ENCODE data around the gene PXN. TPM values are rescaled to one million over a fixed set of nuclear protein-coding genes. Genes with fewer than 3 reads are reported as not detected.
"Not testable (repeated sequence)": the region's sequence is repeated elsewhere in the genome, so short reads cannot be mapped to it uniquely, and the experiment has no call there.

Gene PXN
- total and polyA plus RNA-seq, 8 donors = 20.9 to 59.0 (median 29.4) TPM

DNA sequence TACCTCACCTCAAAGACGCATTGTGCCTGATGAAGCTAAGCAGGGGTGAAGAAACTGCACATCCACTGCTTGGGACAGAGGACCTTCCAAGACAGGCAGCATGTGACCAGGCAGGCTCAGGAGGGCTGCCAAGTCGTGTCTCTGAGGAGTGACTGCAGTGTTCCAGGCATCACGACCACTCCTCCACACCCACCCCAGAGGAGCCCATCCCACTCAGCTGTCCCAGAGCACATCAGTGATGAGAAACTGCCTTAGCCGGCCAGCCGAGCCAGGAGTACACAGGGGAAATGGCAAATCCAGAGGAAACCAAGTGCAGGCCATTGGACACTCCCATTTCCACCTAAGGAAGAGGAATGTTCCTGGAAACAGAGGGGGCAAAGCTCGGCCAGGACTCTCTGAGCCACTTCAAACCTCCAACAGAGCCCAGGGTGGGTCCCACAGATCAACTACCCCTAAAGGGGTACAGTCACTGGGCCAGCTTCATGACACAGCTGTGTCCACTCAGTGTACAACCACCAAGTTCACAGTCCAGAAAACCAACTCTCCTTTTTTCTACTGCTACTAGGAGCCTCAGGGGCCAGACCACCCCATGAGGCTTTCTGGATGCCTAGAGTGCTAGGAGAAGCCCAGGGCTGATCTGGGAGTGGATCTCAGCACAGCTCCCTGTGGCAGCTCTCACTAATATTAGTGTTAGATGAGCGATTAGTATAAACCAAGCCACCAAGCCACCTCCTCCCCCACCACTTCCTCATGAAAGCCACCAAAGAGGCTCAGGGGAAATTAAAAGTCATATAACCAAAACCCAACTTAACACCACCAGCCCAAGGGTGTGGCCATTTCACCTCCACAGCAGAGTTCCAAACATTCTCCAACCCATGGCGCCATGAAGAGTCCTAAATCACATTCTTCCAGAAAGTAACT lies 15.4 kb downstream of the PXN start:
- FAIRE-seq (no peak), DNase-seq (no peak), ATAC-seq (peak in 2 of 4 donors; percentile 27 to 30)
- no peaks in the 10 kb centered on the region for H3K9me3 ChIP-seq
- no peak overlapping the region for H3K4me3 ChIP-seq
- TF ChIP-seq, protein P1, sequence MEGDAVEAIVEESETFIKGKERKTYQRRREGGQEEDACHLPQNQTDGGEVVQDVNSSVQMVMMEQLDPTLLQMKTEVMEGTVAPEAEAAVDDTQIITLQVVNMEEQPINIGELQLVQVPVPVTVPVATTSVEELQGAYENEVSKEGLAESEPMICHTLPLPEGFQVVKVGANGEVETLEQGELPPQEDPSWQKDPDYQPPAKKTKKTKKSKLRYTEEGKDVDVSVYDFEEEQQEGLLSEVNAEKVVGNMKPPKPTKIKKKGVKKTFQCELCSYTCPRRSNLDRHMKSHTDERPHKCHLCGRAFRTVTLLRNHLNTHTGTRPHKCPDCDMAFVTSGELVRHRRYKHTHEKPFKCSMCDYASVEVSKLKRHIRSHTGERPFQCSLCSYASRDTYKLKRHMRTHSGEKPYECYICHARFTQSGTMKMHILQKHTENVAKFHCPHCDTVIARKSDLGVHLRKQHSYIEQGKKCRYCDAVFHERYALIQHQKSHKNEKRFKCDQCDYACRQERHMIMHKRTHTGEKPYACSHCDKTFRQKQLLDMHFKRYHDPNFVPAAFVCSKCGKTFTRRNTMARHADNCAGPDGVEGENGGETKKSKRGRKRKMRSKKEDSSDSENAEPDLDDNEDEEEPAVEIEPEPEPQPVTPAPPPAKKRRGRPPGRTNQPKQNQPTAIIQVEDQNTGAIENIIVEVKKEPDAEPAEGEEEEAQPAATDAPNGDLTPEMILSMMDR (IDR thresholded peaks at IDR 0.05) = no peak
- H3K27ac ChIP-seq = peak overlapping the region in 2 of 4 donors; percentile 11 to 56
- 77% methylated on average over 8 of the region's 8 CpGs for WGBS, 2 donors
- no peaks in the 10 kb centered on the region for H3K36me3 ChIP-seq
- intact Hi-C loops (cut with DNase I) = no loop called here
- peaks cover 6 to 25% (median 19%) of the 10 kb centered on the region in 3 donors for H3K4me1 ChIP-seq
- H3K27me3 ChIP-seq = no peaks in the 10 kb centered on the region

DNA sequence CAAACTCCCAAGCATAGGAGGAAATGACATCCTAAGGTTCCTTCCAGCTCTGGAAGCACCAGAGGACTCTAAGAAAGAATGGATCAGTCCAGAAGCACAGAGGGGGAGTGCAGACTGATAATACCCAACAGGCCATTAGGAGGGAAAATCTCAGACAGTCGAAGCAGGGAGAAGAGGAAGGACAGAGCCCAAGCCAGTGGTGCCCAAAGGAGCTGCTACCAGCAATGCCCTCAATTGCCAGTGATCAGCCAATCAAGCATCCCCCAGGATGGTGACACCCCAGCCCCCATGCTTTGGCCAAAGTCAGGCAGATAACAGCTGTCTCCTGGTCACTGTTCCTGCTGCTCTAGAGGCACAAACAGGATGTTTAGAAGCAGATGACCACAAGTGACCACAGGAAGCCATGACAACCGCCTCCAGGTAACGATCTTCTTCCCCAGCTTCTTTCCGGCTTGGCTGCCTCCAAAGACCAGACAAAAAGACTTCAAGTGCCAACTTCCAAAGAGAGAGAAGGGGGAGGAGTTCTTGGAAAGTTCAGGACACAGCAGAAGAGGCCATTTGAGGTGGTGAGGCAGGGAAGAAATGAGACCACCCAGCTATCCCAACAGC lies 16.2 kb downstream of the PXN start:
- 86 to 88% methylated on average over 4 of the region's 4 CpGs for WGBS, 2 donors
- DNase-seq (no peak), FAIRE-seq (no peak), ATAC-seq (no peak)
- no peak overlapping the region for H3K4me3 ChIP-seq
- no peaks in the 10 kb centered on the region for H3K9me3 ChIP-seq
- intact Hi-C loops (cut with DNase I) = no loop called here
- H3K27me3 ChIP-seq = no peaks in the 10 kb centered on the region
- peak overlapping the region in 2 of 4 donors; percentile 11 to 56 for H3K27ac ChIP-seq
- no peaks in the 10 kb centered on the region for H3K36me3 ChIP-seq
- peaks cover 6 to 17% (median 14%) of the 10 kb centered on the region in 3 donors for H3K4me1 ChIP-seq
- TF ChIP-seq, protein P1 (IDR thresholded peaks at IDR 0.05) = no peak

DNA sequence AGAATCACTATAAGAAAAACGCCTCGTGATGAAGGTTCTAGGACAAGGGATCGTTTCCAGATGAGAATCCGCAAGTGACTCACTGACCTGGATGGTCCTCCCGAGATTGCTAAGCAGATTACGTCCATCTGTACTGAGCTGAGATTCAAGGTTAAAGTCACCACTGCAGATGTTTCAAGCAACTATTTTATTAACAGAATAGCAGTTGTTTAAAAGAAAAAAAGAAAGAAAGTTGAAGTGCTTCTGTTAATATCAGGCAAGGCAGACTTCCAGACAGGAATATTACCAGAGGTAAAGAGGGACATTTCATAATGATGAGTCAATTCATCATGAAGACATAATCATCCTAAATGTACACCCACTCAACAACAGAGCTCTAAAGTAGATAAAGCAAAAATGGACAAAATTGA lies 17.9 kb downstream of the PXN start:
- WGBS, 2 donors = 31 to 47% methylated on average over 6 of the region's 6 CpGs
- H3K9me3 ChIP-seq = no peaks in the 10 kb centered on the region
- no peaks in the 10 kb centered on the region for H3K27me3 ChIP-seq
- TF ChIP-seq, protein P1 (IDR thresholded peaks at IDR 0.05) = no peak
- intact Hi-C loops (cut with DNase I) = no loop called here
- DNase-seq (no peak), FAIRE-seq (no peak), ATAC-seq (peak in 2 of 4 donors; percentile 9 to 24)
- no peak overlapping the region for H3K27ac ChIP-seq
- peaks cover 6 to 13% (median 13%) of the 10 kb centered on the region in 3 donors for H3K4me1 ChIP-seq
- H3K36me3 ChIP-seq = no peaks in the 10 kb centered on the region
- H3K4me3 ChIP-seq = no peak overlapping the region

DNA sequence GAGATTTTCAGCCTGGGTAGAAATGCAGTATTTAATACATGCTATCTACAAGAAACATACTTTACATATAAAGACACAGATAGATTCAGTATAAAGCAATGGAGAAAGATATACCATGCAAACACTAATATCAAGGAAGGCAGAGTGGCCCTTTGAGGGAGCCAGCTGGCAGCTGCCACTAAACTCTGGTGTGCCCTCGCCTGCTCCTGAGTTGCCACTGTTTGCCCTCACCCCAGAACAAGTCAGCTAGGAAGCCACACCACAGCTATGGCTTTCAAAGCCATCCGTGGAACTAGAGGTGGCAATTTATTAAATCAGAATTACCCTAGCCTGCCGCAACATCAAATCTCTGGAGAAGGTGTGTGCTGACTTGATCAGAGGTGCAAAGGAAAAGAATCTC lies 18.3 kb downstream of the PXN start:
- WGBS, 2 donors = 45 to 48% methylated on average over 3 of the region's 3 CpGs
- ATAC-seq (peak in 3 of 4 donors; percentile 65 to 71 (median 69)), FAIRE-seq (no peak), DNase-seq (no peak)
- intact Hi-C loops (cut with DNase I) = no loop called here
- no peak overlapping the region for H3K4me3 ChIP-seq
- no peaks in the 10 kb centered on the region for H3K36me3 ChIP-seq
- H3K9me3 ChIP-seq = no peaks in the 10 kb centered on the region
- TF ChIP-seq, protein P1 (IDR thresholded peaks at IDR 0.05) = no peak
- H3K27ac ChIP-seq = no peak overlapping the region
- no peaks in the 10 kb centered on the region for H3K27me3 ChIP-seq
- H3K4me1 ChIP-seq = peaks cover 6 to 13% (median 13%) of the 10 kb centered on the region in 3 donors

DNA sequence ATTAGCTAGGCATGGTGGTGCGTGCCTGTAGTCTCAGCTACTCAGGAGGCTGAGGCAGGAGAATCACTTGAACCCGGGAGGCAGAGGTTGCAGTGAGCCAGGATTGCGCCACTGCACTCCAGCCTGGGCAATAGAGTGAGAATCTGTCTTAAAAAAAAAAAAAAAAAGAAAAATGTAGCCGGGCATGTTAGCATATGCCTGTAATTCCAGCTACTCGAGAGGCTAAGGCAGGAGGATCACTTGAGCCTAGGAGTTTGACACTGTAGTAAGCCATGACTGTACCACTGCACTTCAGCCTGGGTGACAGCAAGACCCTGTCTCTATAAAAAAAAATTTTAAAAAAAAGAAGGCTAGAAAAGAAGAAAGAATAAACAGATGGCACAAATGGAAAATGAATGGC lies 18.8 kb downstream of the PXN start:
- DNase-seq; intact Hi-C loops (cut with DNase I); H3K27me3 ChIP-seq; H3K36me3 ChIP-seq; ATAC-seq; FAIRE-seq; H3K4me3 ChIP-seq; H3K27ac ChIP-seq; H3K9me3 ChIP-seq: not testable (repeated sequence)
- H3K4me1 ChIP-seq = peaks cover 6 to 13% (median 13%) of the 10 kb centered on the region in 3 donors
- 79 to 81% methylated on average over 5 of the region's 5 CpGs for WGBS, 2 donors
